ENCODE results near the gene SNX5. TPM values are rescaled to one million over a fixed set of nuclear protein-coding genes. Genes with fewer than 3 reads are reported as not detected.

SNX5 gene
- total and polyA plus RNA-seq, 2 of the 13 experiments (the other 11 are each of a cell fraction or from before 2014, with no cell fraction given): 664 to 1,040 TPM

- no peak for TF ChIP-seq ZNF597 (CRISPR knock-in tag; IDR thresholded peaks at IDR 0.05)
- TF ChIP-seq ZKSCAN8 (CRISPR knock-in tag; IDR thresholded peaks at IDR 0.05; ENCODE audit: borderline replicate concordance): peak; percentile 74; the same call in 1 of the 2 replicates
- TF ChIP-seq ZNF550 (CRISPR knock-in tag; IDR thresholded peaks at IDR 0.05; ENCODE audit: borderline replicate concordance): no peak
- no peak; the same call in 1 of the 2 replicates for TF ChIP-seq ZNF556 (CRISPR knock-in tag; IDR thresholded peaks at IDR 0.05; ENCODE audit: borderline replicate concordance)
- no peak for TF ChIP-seq ZBTB39 (CRISPR knock-in tag; IDR thresholded peaks at IDR 0.05)
- no peak for TF ChIP-seq PCBP1 (IDR thresholded peaks at IDR 0.05; ENCODE audit: borderline replicate concordance, low read depth, low read length)
- 0 out of 2 replicates have a peak, but pooled peaks have one; percentile 31 for TF ChIP-seq ZBTB21 (CRISPR knock-in tag; IDR thresholded peaks at IDR 0.05)
- no peak for TF ChIP-seq ZNF790 (CRISPR knock-in tag; IDR thresholded peaks at IDR 0.05; ENCODE audit: borderline replicate concordance)
- TF ChIP-seq MTF1 (CRISPR knock-in tag; IDR thresholded peaks at IDR 0.05): no peak
- peak; percentile 78 for TF ChIP-seq ZSCAN9 (CRISPR knock-in tag; IDR thresholded peaks at IDR 0.05; ENCODE audit: borderline replicate concordance)
- TF ChIP-seq, protein P1, sequence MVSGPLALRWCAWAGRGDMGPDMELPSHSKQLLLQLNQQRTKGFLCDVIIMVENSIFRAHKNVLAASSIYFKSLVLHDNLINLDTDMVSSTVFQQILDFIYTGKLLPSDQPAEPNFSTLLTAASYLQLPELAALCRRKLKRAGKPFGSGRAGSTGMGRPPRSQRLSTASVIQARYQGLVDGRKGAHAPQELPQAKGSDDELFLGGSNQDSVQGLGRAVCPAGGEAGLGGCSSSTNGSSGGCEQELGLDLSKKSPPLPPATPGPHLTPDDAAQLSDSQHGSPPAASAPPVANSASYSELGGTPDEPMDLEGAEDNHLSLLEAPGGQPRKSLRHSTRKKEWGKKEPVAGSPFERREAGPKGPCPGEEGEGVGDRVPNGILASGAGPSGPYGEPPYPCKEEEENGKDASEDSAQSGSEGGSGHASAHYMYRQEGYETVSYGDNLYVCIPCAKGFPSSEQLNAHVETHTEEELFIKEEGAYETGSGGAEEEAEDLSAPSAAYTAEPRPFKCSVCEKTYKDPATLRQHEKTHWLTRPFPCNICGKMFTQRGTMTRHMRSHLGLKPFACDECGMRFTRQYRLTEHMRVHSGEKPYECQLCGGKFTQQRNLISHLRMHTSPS (CRISPR knock-in tag; IDR thresholded peaks at IDR 0.05; ENCODE audit: low read depth): no peak
- no peak for TF ChIP-seq E2F5 (CRISPR knock-in tag; conservative IDR thresholded peaks at IDR 0.05)
- no peak for TF ChIP-seq PHF20 (CRISPR knock-in tag; IDR thresholded peaks at IDR 0.05)
- TF ChIP-seq, protein P2, sequence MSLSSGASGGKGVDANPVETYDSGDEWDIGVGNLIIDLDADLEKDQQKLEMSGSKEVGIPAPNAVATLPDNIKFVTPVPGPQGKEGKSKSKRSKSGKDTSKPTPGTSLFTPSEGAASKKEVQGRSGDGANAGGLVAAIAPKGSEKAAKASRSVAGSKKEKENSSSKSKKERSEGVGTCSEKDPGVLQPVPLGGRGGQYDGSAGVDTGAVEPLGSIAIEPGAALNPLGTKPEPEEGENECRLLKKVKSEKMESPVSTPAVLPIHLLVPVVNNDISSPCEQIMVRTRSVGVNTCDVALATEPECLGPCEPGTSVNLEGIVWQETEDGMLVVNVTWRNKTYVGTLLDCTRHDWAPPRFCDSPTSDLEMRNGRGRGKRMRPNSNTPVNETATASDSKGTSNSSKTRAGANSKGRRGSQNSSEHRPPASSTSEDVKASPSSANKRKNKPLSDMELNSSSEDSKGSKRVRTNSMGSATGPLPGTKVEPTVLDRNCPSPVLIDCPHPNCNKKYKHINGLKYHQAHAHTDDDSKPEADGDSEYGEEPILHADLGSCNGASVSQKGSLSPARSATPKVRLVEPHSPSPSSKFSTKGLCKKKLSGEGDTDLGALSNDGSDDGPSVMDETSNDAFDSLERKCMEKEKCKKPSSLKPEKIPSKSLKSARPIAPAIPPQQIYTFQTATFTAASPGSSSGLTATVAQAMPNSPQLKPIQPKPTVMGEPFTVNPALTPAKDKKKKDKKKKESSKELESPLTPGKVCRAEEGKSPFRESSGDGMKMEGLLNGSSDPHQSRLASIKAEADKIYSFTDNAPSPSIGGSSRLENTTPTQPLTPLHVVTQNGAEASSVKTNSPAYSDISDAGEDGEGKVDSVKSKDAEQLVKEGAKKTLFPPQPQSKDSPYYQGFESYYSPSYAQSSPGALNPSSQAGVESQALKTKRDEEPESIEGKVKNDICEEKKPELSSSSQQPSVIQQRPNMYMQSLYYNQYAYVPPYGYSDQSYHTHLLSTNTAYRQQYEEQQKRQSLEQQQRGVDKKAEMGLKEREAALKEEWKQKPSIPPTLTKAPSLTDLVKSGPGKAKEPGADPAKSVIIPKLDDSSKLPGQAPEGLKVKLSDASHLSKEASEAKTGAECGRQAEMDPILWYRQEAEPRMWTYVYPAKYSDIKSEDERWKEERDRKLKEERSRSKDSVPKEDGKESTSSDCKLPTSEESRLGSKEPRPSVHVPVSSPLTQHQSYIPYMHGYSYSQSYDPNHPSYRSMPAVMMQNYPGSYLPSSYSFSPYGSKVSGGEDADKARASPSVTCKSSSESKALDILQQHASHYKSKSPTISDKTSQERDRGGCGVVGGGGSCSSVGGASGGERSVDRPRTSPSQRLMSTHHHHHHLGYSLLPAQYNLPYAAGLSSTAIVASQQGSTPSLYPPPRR (CRISPR knock-in tag; IDR thresholded peaks at IDR 0.05; ENCODE audit: borderline replicate concordance): peak; percentile 46; the same call in 1 of the 2 replicates
- no peak for TF ChIP-seq ATM (IDR thresholded peaks at IDR 0.05; ENCODE audit: borderline replicate concordance)
- no peak for TF ChIP-seq FOXJ3 (CRISPR knock-in tag; IDR thresholded peaks at IDR 0.05; ENCODE audit: borderline replicate concordance)
- no peak for TF ChIP-seq ZNF282 (IDR thresholded peaks at IDR 0.05; ENCODE audit: partially characterized antibody)
Measured at GRCh38 chr20:17960927-17961586, 7.5 kb downstream of the SNX5 start (continued).
